CD4-positive, alpha-beta T cell treated with Interleukin-1 beta for 1 hour (primary cell): ENCODE data around the gene MFN2.

ENCODE experiments used
- DNase-seq, 2 donors: peaks; one replicate each; pipeline ENCODE4 v3.0.0-alpha.2; 2020 to 2022

MFN2 gene

DNA sequence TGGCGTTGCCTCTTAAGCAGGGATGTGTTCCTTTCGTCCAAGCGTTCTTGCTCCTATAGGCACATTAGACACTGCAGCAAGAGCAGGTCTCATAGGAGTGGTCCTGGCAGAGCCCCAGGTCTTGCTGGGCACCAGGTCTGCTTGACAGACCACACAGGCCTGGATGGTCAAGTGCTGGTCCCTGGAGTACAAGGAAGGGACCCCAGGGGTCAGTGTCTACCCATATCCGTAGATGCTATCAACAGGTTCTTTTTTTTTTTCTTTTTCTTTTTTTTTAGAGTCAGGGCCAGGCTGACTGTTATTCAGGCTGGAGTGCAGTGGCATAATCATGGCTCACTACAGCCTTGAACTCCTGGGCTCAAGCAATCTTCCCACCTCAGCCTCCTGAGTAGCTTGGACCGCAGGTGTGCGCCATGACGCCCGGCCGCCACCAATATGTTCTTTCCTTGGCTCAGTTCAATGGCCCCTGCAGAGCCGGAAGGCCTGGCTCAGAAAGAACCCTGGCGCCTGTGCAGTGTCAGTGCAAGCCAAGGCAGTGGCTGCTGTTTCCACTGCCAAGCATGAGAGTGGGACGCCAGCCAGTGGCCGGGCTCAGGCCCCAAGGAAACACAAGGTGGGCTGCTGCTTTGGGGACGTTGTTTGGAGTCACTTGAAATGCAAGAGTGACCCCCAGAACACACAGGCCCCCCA, 72.9 kb downstream of the MFN2 start:
- DNase-seq = no peak

- DNase-seq = no peak
These were observed 73.7 kb downstream of the MFN2 start for GRCh38 chr1:12053752-12054548.

GRCh38 chr1:12055259-12055658, 75.0 kb downstream of the MFN2 start:
- no peak for DNase-seq

DNA sequence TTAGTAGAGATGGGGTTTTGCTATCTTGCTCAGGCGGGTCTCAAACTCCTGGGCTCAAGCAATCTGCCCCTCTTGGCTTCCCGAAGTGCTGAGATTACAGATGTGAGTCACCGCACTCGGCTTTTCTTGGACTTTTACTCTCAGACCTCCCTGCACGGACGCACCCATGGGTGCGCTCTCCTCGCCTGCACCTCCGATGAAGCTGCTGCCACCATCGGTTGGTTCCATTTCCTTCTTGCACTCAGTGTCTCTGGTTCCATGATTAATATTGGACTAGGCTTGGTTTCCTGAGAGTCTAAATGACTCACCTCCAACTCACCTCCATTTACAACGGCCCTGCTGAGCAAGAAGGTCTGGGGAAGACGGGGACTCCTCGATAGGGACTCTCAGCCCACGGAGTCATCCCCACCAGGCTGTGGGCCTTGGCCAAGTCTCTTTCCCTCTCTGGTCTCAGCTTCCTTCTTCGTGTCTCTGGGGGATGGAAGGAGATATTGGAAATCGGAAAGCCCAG, 76.1 kb downstream of the MFN2 start:
- no peak for DNase-seq

DNA sequence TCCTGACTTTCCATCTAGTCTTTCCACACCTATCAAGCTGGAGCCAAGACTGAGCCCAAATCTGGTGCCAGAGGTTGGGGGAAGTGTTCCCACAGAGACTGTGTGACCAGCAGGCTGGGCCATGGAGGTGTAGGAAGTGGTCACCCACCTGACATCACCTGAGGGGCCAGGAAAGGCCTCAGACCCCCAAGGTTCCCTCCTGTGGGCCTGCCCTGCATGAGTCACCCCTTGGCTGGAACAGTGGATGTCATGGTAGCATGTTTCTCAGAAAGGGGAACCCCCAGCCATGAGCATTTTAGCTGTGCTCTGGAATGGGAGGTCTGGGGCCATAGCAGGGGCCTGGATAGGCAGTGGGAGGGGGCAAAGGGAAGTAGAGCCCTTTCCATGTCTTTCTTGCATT, 77.1 kb downstream of the MFN2 start:
- DNase-seq = no peak

GRCh38 chr1:12057940-12058687, 77.9 kb downstream of the MFN2 start:
- no peak for DNase-seq

DNA sequence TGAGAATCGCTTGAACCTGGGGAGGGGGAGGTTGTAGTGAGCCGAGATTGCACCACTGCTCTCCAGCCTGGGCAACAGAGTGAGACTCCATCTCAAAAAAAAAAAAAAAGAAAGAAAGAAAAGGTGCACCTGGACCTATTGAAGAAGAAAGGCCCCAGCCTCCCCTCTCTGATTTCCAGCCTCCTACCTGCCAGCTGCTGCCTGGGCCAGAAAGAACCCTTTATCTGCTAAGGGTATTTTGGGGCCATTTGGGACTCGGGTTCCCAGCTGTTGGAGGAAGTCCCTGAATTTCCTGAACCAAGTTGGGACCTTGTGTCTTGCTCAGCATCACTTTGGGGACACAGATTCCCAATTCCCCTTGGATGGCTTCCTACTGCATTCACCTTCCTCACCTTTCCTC, 79.0 kb downstream of the MFN2 start:
- no peak for DNase-seq

- DNase-seq = no peak
These were observed 79.6 kb downstream of the MFN2 start for GRCh38 chr1:12059722-12060464.

GRCh38 chr1:12060500-12060899, 80.3 kb downstream of the MFN2 start:
- DNase-seq = no peak
